GM21526 (cell line): Measurements from ENCODE around the gene UNC79.

Source experiments
- ATAC-seq: cut with Tn5 transposase; IDR thresholded peaks from one replicate; pipeline ENCODE4 v1.9.1; 2021; ENCODE audit warnings: moderate library complexity; ENCODE audit not compliant: unreplicated experiment, low FRiP score

UNC79 gene

GRCh38 chr14:93743270-93744060 is 312.7 kb downstream of the UNC79 start:
- no peak for ATAC-seq

GRCh38 chr14:93744176-93744575 is 313.4 kb downstream of the UNC79 start:
- ATAC-seq, result no peak

GRCh38 chr14:93744876-93745275 is 314.1 kb downstream of the UNC79 start:
- no peak for ATAC-seq

- no peak for ATAC-seq
Observed at GRCh38 chr14:93745603-93746273, 315.0 kb downstream of the UNC79 start.

- ATAC-seq, result no peak
Observed at GRCh38 chr14:93747102-93747501, 316.4 kb downstream of the UNC79 start.

- ATAC-seq, result no peak
Observed at GRCh38 chr14:93747560-93747959, 316.8 kb downstream of the UNC79 start.

GRCh38 chr14:93748208-93749075 is 317.7 kb downstream of the UNC79 start:
- ATAC-seq, result no peak

- no peak for ATAC-seq
Observed at GRCh38 chr14:93749076-93749420, 318.3 kb downstream of the UNC79 start.

- no peak for ATAC-seq
Observed at GRCh38 chr14:93751946-93752655, 321.4 kb downstream of the UNC79 start.

GRCh38 chr14:93752980-93753561 is 322.3 kb downstream of the UNC79 start:
- no peak for ATAC-seq

GRCh38 chr14:93753647-93754046 is 322.9 kb downstream of the UNC79 start:
- no peak for ATAC-seq

GRCh38 chr14:93757206-93757605 is 326.5 kb downstream of the UNC79 start:
- no peak for ATAC-seq
